Esophagus muscularis mucosa (tissue), 4 donors: ENCODE data around the gene FUT8.

Experiments
- CTCF ChIP-seq, 3 experiments: fragments of 200-600 bp in 2 of 3; fragments of 450-650 bp in 1 of 3; sonication (generic) in 2 of 3; IDR thresholded peaks; one replicate each; pipeline ENCODE4 v1.5.1; 2017 to 2019; ENCODE audit warnings: antibody characterized with exemption in 3 of 3, mild to moderate bottlenecking in 2 of 3, moderate library complexity in 1 of 3
- EP300 ChIP-seq: sonication (generic); formaldehyde crosslinking; IDR thresholded peaks from one replicate; pipeline ENCODE4 v1.6.1; 2017; ENCODE audit warnings: antibody characterized with exemption
- POLR2AphosphoS5 ChIP-seq, 2 donors: sonication (generic); formaldehyde crosslinking; IDR thresholded peaks; one replicate each; pipeline ENCODE4 v1.6.1; 2017; ENCODE audit warnings: antibody characterized with exemption in 2 of 2

DNA sequence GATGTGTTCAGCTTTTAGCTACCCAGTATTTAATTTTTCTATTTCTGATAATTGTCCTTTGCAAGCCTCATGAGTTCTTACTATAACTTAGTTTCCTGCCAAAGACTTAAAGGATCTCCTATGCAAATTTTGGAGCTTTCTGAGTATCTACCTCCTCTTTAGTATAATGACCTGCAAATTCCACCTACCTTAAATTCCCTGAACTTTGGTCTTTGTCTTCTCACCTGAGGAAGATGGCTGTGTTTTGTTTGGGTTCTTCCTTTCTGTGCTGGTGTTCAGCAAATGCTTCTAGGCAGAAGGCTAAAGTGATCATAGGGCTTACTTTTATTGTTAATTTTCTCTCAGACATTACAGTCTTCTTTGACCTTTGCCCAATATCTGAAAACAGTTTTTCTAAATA lies 142.8 kb downstream of the FUT8 start:
- no peak for TF ChIP-seq CTCF (IDR thresholded peaks at IDR 0.05)
- TF ChIP-seq POLR2AphosphoS5 (IDR thresholded peaks at IDR 0.05), result no peak
- TF ChIP-seq EP300, result no peak
